Ovary (tissue), 3 donors: Measurements from ENCODE around the gene PRR20G.

ENCODE experiments used
- CTCF ChIP-seq, 3 donors: fragments of 450-650 bp in 2 of 3; fragments of 200-600 bp in 1 of 3; IDR thresholded peaks; one replicate each; pipeline versions ENCODE4 v1.5.1 to v1.8.0; 2016 to 2022; ENCODE audit warnings: antibody characterized with exemption in 3 of 3, mild to moderate bottlenecking in 1 of 3
- EP300 ChIP-seq: sonication (generic); formaldehyde crosslinking; IDR thresholded peaks from one replicate; pipeline ENCODE4 v1.6.1; 2017; ENCODE audit warnings: antibody characterized with exemption
- POLR2A ChIP-seq: fragments of 450-650 bp; IDR thresholded peaks from one replicate; pipeline ENCODE4 v1.6.1; 2017; ENCODE audit warnings: antibody characterized with exemption, mild to moderate bottlenecking, moderate library complexity
- donor health status: DM: no; HTN: no; CAD: no.

- TF ChIP-seq CTCF (IDR thresholded peaks at IDR 0.05), result no peak
- TF ChIP-seq POLR2A, result no peak
- no peak for TF ChIP-seq EP300
Measured at GRCh38 chr3:127321371-127321770, 33.5 kb upstream of the PRR20G start.
